A549 (cell line): ENCODE measurements around the gene NHSL2.

Experiments
- EP300 ChIP-seq, 2 experiments: fragments of >200 bp; sonication (Bioruptor Twin); formaldehyde crosslinking; IDR thresholded peaks; 2 replicates in 1 of 2; 3 replicates in 1 of 2; pipeline ENCODE4 v1.6.1; 2016 to 2017
- HOXA7 ChIP-seq: fragments of 250-450 bp; sonication (Bioruptor Pico); IDR thresholded peaks from 2 replicates; pipeline ENCODE4 v1.5.0; 2020; ENCODE audit warnings: mild to moderate bottlenecking, moderate library complexity
- KDM1A ChIP-seq: fragments of 200-600 bp; sonication (generic); IDR thresholded peaks from 2 replicates; pipeline ENCODE4 v1.6.1; 2016; ENCODE audit warnings: low read depth, mild to moderate bottlenecking
- POLR2A ChIP-seq: IDR thresholded peaks from 2 replicates; pipeline ENCODE4 v1.6.1; 2012; ENCODE audit warnings: mild to moderate bottlenecking, low read length
- TF ChIP-seq, protein P1 (sequence below): IDR thresholded peaks from 2 replicates; pipeline ENCODE4 v1.6.1; 2012; ENCODE audit warnings: low read depth, borderline replicate concordance
- TF ChIP-seq, protein P2 (sequence below): fragments of >200 bp; sonication (Bioruptor Twin); formaldehyde crosslinking; IDR thresholded peaks from 3 replicates; pipeline ENCODE4 v1.5.1; 2016

GRCh38 chrX:71938371-71938770, 27.7 kb downstream of the NHSL2 start:
- TF ChIP-seq EP300 (IDR thresholded peaks at IDR 0.05) (no peak), POLR2A (no peak), KDM1A (no peak), HOXA7 (no peak)
- TF ChIP-seq, protein P1, sequence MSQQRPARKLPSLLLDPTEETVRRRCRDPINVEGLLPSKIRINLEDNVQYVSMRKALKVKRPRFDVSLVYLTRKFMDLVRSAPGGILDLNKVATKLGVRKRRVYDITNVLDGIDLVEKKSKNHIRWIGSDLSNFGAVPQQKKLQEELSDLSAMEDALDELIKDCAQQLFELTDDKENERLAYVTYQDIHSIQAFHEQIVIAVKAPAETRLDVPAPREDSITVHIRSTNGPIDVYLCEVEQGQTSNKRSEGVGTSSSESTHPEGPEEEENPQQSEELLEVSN = no peak
- TF ChIP-seq, protein P2, sequence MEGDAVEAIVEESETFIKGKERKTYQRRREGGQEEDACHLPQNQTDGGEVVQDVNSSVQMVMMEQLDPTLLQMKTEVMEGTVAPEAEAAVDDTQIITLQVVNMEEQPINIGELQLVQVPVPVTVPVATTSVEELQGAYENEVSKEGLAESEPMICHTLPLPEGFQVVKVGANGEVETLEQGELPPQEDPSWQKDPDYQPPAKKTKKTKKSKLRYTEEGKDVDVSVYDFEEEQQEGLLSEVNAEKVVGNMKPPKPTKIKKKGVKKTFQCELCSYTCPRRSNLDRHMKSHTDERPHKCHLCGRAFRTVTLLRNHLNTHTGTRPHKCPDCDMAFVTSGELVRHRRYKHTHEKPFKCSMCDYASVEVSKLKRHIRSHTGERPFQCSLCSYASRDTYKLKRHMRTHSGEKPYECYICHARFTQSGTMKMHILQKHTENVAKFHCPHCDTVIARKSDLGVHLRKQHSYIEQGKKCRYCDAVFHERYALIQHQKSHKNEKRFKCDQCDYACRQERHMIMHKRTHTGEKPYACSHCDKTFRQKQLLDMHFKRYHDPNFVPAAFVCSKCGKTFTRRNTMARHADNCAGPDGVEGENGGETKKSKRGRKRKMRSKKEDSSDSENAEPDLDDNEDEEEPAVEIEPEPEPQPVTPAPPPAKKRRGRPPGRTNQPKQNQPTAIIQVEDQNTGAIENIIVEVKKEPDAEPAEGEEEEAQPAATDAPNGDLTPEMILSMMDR = no peak
